K562 (cell line): Measurements from ENCODE around the gene DENND1A. TPM values are rescaled to one million over a fixed set of nuclear protein-coding genes. Genes with fewer than 3 reads are reported as not detected.

Source experiments
- ATAC-seq: fragments of 200-7000 bp; cut with Tn5 transposase; 3 replicates; pipeline ENCODE4 v1.9.1; 2020; ENCODE audit warnings: moderate library complexity
- Bru-seq: library from RNA; stranded (reverse); fragments of 400-500 nt; gene quantifications from one replicate; lab custom pipeline; 2021; lab: Mats Ljungman, UMichigan
- BruChase-seq, 2 experiments: library from RNA; stranded (reverse); fragments of 400-500 nt; gene quantifications; one replicate each; lab custom pipeline; 2021; lab: Mats Ljungman, UMichigan
- BruUV-seq: library from RNA; stranded (reverse); fragments of 400-500 nt; replicated peaks from 2 replicates; lab custom pipeline; 2021; lab: Mats Ljungman, UMichigan
- CTCF ChIA-PET: fragments of 300-600 bp; formaldehyde crosslinking; extraction: SDS; loops from one replicate; lab custom pipeline; 2021; ENCODE audit warnings: low intra/inter-chr PET ratio; lab: Yijun Ruan, JAX
- POLR2A ChIA-PET: fragments of 300-600, 350-650 bp; sonication (Branson Sonifier 250); formaldehyde crosslinking; extraction: SDS; loops from one replicate; lab custom pipeline; 2021; ENCODE audit warnings: antibody characterized with exemption, inconsistent platforms; lab: Yijun Ruan, JAX
- DNase-seq, 4 experiments: peaks; one replicate each; pipeline versions ENCODE4 v3.0.0 to v3.0.0-alpha.2; 2011 to 2018; ENCODE audit warnings: low spot score in 3 of 4, mixed read lengths in 3 of 4; ENCODE audit errors: extremely low read depth in 1 of 4
- FAIRE-seq: peaks from 2 replicates; lab custom pipeline; 2011; peaks lifted over from hg19 to GRCh38; lab: Jason Lieb, UNC
- H2AFZ ChIP-seq: 2 replicates; pipeline ENCODE4 v1.6.0; 2011; ENCODE audit warnings: low read depth, low read length, control low read depth, inconsistent platforms
- H3K27ac ChIP-seq: fragments of 200-600 bp; 3 replicates; pipeline ENCODE4 v1.8.0; 2011; ENCODE audit warnings: low read depth, mild to moderate bottlenecking, control low read depth, inconsistent platforms, low read length, moderate library complexity, mixed read lengths; ENCODE audit errors: extremely low read depth
- H3K27me3 ChIP-seq, 2 experiments: fragments of 300-600 bp in 1 of 2; 2 replicates in 1 of 2; 3 replicates in 1 of 2; pipeline versions ENCODE4 v1.6.0 to v1.8.0; 2011; ENCODE audit warnings: inconsistent platforms in 2 of 2, low read length in 2 of 2, mild to moderate bottlenecking in 1 of 2, mixed read lengths in 1 of 2, moderate library complexity in 1 of 2; ENCODE audit not compliant: control insufficient read depth in 2 of 2, insufficient read depth in 2 of 2
- H3K36me3 ChIP-seq: fragments of 300-600 bp; 3 replicates; pipeline ENCODE4 v1.8.0; 2011; ENCODE audit warnings: mild to moderate bottlenecking, low read length, inconsistent platforms; ENCODE audit not compliant: control insufficient read depth, insufficient read depth
- H3K4me1 ChIP-seq, 2 experiments: fragments of 200-600 bp in 1 of 2; replicated peaks in 1 of 2; 2 replicates in 1 of 2; 3 replicates in 1 of 2; pipeline versions ENCODE4 v1.5.1 to v1.8.0; 2011; ENCODE audit warnings: inconsistent platforms in 2 of 2, low read length in 2 of 2, mild to moderate bottlenecking in 1 of 2, mixed read lengths in 1 of 2, moderate library complexity in 1 of 2; ENCODE audit not compliant: control insufficient read depth in 2 of 2, insufficient read depth in 2 of 2
- H3K4me2 ChIP-seq: 2 replicates; pipeline ENCODE4 v1.6.1; 2011; ENCODE audit warnings: low read length, control low read depth, inconsistent platforms, mixed read lengths; ENCODE audit not compliant: insufficient read depth
- H3K4me3 ChIP-seq: fragments of 200-600 bp; sonication (generic), shearing (Covaris generic); 2 replicates; pipeline ENCODE4 v1.5.1; 2016; ENCODE audit warnings: control low read depth, inconsistent platforms
- H3K79me2 ChIP-seq: fragments of 200-600 bp; 3 replicates; pipeline ENCODE4 v1.8.0; 2011; ENCODE audit warnings: low read length, inconsistent platforms; ENCODE audit not compliant: control insufficient read depth, insufficient read depth
- H3K9ac ChIP-seq, 2 experiments: 2 replicates each; pipeline versions ENCODE4 v1.6.0 to v1.6.1; 2011; ENCODE audit warnings: low read depth in 2 of 2, low read length in 2 of 2, control low read depth in 1 of 2, inconsistent platforms in 1 of 2, mild to moderate bottlenecking in 1 of 2, mixed read lengths in 1 of 2; ENCODE audit not compliant: insufficient read depth in 1 of 2
- H3K9me1 ChIP-seq: one replicate; pipeline ENCODE4 v1.6.0; 2011; ENCODE audit warnings: inconsistent platforms, mild to moderate bottlenecking, low read length, moderate library complexity; ENCODE audit not compliant: control insufficient read depth, insufficient read depth
- H3K9me3 ChIP-seq: replicated peaks from 2 replicates; pipeline ENCODE4 v1.5.1; 2011; ENCODE audit warnings: low read depth, low read length, inconsistent platforms; ENCODE audit not compliant: control insufficient read depth, insufficient read depth
- H4K20me1 ChIP-seq: replicated peaks from 2 replicates; pipeline ENCODE4 v1.6.1; 2011; ENCODE audit warnings: low read length, inconsistent platforms, mixed read lengths; ENCODE audit not compliant: control insufficient read depth, insufficient read depth
- CHD2 ChIP-seq: IDR thresholded peaks from 2 replicates; pipeline ENCODE4 v1.6.1; 2011; ENCODE audit warnings: low read depth, low read length
- GABPA ChIP-seq: fragments of 200-800 bp; sonication (Bioruptor generic); conservative IDR thresholded peaks from 2 replicates; pipeline ENCODE4 v1.6.1; 2016; ENCODE audit warnings: low read depth, missing genetic modification characterization, missing compliant biosample characterization
- MAFK ChIP-seq: IDR thresholded peaks from 2 replicates; pipeline ENCODE4 v1.6.1; 2011; ENCODE audit warnings: low read length, improper control_type of control experiment
- POLR2A ChIP-seq: fragments of 450-650 bp; conservative IDR thresholded peaks from 2 replicates; pipeline ENCODE4 v1.6.1; 2016
- POLR2AphosphoS5 ChIP-seq: IDR thresholded peaks from 2 replicates; pipeline ENCODE4 v1.6.1; 2011; ENCODE audit warnings: mild to moderate bottlenecking, low read depth, low read length, moderate library complexity; ENCODE audit not compliant: control insufficient read depth, insufficient read depth
- TAF1 ChIP-seq: IDR thresholded peaks from 2 replicates; pipeline ENCODE4 v1.6.1; 2011; ENCODE audit warnings: mild to moderate bottlenecking, low read length, moderate library complexity; ENCODE audit not compliant: insufficient read depth, control insufficient read depth, severe bottlenecking; ENCODE audit errors: extremely low read depth
- WGBS: fragments of 100-300 bp; shearing (Covaris generic); methylation state at CpG from one replicate; pipeline ENCODE4 v1.1.6; 2016; ENCODE audit warnings: low coverage, mixed read lengths; ENCODE audit not compliant: insufficient coverage; ENCODE audit errors: missing lambda C conversion rate; 5-methylcytosine and 5-hydroxymethylcytosine counted together
- in situ Hi-C: fragments of 300-500 bp; cut with MboI; formaldehyde crosslinking; loops from 4 replicates; pipeline ENCODE4 v1.15.0; 2018; ENCODE audit warnings: inconsistent platforms, mixed read lengths
- intact Hi-C: fragments of 100-400 bp; cut with micrococcal nuclease; formaldehyde crosslinking; loops from 2 replicates; pipeline ENCODE4 v1.14.2; 2022
- long read RNA-seq, 3 experiments: library from polyadenylated mRNA in 2 of 3; library from RNA in 1 of 3; unstranded in 2 of 3; stranded (forward) in 1 of 3; transcript quantifications; one replicate each; pipeline ENCODE4 v2.0.0, GENCODE V29; 2019 to 2022
- polyA minus RNA-seq, 3 experiments: library from RNA; depleted of rRNA, polyadenylated mRNA; stranded (reverse); fragments of >200 nt; gene quantifications; 2 replicates each; pipeline ENCODE4 v1.2.3, GENCODE V29; 2011
- polyA plus RNA-seq, 8 experiments: library from polyadenylated mRNA; depleted of rRNA in 4 of 8; stranded (reverse) in 5 of 8; unstranded in 3 of 8; fragments of >200 nt; fragmentation: Nextera tagmentation in 2 of 8; fragmentation: Illumina TruSeq in 1 of 8; extraction: Ambion mirVana in 2 of 8; extraction: Trizol in 1 of 8; gene quantifications; 2 replicates each; pipeline versions ENCODE4 v1.2.1 to v1.2.3, GENCODE V29; 2011 to 2014; ENCODE audit warnings: inconsistent platforms in 1 of 8, missing spikeins in 1 of 8
- total RNA-seq, 7 experiments: library from RNA; depleted of rRNA in 6 of 7; stranded (reverse); fragments of >200 nt in 6 of 7; fragmentation: Illumina TruSeq in 2 of 7; extraction: Trizol in 2 of 7; gene quantifications; 2 replicates each; pipeline versions ENCODE4 v1.2.1 to v1.2.3, GENCODE V29; 2011 to 2021; ENCODE audit warnings: low replicate concordance in 1 of 7
- TF ChIP-seq, protein P1 (sequence below): fragments of 450-650 bp; IDR thresholded peaks from one replicate; pipeline ENCODE4 v1.6.1; 2018; ENCODE audit warnings: mild to moderate bottlenecking, moderate library complexity; ENCODE audit not compliant: partially characterized antibody

The DENND1A gene, protein sequence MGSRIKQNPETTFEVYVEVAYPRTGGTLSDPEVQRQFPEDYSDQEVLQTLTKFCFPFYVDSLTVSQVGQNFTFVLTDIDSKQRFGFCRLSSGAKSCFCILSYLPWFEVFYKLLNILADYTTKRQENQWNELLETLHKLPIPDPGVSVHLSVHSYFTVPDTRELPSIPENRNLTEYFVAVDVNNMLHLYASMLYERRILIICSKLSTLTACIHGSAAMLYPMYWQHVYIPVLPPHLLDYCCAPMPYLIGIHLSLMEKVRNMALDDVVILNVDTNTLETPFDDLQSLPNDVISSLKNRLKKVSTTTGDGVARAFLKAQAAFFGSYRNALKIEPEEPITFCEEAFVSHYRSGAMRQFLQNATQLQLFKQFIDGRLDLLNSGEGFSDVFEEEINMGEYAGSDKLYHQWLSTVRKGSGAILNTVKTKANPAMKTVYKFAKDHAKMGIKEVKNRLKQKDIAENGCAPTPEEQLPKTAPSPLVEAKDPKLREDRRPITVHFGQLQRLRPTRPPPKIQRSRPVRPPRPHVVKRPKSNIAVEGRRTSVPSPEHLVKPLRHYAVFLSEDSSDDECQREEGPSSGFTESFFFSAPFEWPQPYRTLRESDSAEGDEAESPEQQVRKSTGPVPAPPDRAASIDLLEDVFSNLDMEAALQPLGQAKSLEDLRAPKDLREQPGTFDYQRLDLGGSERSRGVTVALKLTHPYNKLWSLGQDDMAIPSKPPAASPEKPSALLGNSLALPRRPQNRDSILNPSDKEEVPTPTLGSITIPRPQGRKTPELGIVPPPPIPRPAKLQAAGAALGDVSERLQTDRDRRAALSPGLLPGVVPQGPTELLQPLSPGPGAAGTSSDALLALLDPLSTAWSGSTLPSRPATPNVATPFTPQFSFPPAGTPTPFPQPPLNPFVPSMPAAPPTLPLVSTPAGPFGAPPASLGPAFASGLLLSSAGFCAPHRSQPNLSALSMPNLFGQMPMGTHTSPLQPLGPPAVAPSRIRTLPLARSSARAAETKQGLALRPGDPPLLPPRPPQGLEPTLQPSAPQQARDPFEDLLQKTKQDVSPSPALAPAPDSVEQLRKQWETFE
- total RNA-seq (2011; cell fraction: chromatin; rRNA removed; ENCODE audit: low replicate concordance), result 113 and 184 TPM in 2 replicates
- total RNA-seq (2011; cell fraction: nucleolus; rRNA removed), result 47.5 and 54.5 TPM in 2 replicates
- 95.0 and 115 TPM in 2 replicates for total RNA-seq (2011; cell fraction: nucleoplasm; rRNA removed)
- total RNA-seq (2014; rRNA removed) (15.6 and 15.7 TPM in 2 replicates), total RNA-seq (2014; rRNA removed; fragmentation: Illumina TruSeq; extraction: Trizol) (12.8 and 13.3 TPM in 2 replicates), total RNA-seq (2015; rRNA removed; fragmentation: Illumina TruSeq; extraction: Trizol) (10.2 and 12.7 TPM in 2 replicates), total RNA-seq (2021) (27.9 and 28.5 TPM in 2 replicates), polyA plus RNA-seq (2011; rRNA removed) (29.5 and 41.9 TPM in 2 replicates), polyA plus RNA-seq (2014; fragmentation: Illumina TruSeq; extraction: Trizol) (19.1 and 25.8 TPM in 2 replicates), polyA plus RNA-seq (2014; fragmentation: Nextera tagmentation; extraction: Ambion mirVana) (1 to 10 TPM; 7.6 to 7.7 TPM), polyA plus RNA-seq (2014; rRNA removed) (17.3 and 22.7 TPM in 2 replicates), polyA minus RNA-seq (2011; rRNA and poly(A)+ RNA removed) (38.7 and 44.7 TPM in 2 replicates), Bru-seq, nascent RNA (percentile 70 among the genes with signal in this experiment), BruChase-seq, experiment 1, labeled RNA remaining after a 2-hour chase (percentile 69 among the genes with signal in this experiment), BruChase-seq, experiment 2, labeled RNA remaining after a 6-hour chase (percentile 67 among the genes with signal in this experiment)
- polyA plus RNA-seq (2011; cell fraction: cytosol; rRNA removed), result 52.6 and 55.0 TPM in 2 replicates
- polyA plus RNA-seq (2011; cell fraction: nucleus; rRNA removed), result 45.9 and 63.9 TPM in 2 replicates
- 20.1 and 23.6 TPM in 2 replicates for polyA plus RNA-seq (2012)
- polyA minus RNA-seq (2011; cell fraction: cytosol; rRNA and poly(A)+ RNA removed), result 22.0 and 34.3 TPM in 2 replicates
- polyA minus RNA-seq (2011; cell fraction: nucleus; rRNA and poly(A)+ RNA removed), result 28.7 and 29.8 TPM in 2 replicates
- long read RNA-seq, experiment 1, transcript DENND1A-202 (21 exons, 3,612 nt), result major isoform, 18 of 68 reads
- long read RNA-seq, experiment 1, partial matches to known transcripts, result 6 of 68 reads
- long read RNA-seq, experiment 1, other reads (novel, unspliced or antisense), result 44 of 68 reads
- long read RNA-seq, experiment 2, partial matches to known transcripts, result 3 of 20 reads
- long read RNA-seq, experiment 2, other reads (novel, unspliced or antisense), result 14 of 20 reads
- long read RNA-seq, experiment 3, partial matches to known transcripts, result 2 of 10 reads
- long read RNA-seq, experiment 3, other reads (novel, unspliced or antisense), result 5 of 10 reads

DNA sequence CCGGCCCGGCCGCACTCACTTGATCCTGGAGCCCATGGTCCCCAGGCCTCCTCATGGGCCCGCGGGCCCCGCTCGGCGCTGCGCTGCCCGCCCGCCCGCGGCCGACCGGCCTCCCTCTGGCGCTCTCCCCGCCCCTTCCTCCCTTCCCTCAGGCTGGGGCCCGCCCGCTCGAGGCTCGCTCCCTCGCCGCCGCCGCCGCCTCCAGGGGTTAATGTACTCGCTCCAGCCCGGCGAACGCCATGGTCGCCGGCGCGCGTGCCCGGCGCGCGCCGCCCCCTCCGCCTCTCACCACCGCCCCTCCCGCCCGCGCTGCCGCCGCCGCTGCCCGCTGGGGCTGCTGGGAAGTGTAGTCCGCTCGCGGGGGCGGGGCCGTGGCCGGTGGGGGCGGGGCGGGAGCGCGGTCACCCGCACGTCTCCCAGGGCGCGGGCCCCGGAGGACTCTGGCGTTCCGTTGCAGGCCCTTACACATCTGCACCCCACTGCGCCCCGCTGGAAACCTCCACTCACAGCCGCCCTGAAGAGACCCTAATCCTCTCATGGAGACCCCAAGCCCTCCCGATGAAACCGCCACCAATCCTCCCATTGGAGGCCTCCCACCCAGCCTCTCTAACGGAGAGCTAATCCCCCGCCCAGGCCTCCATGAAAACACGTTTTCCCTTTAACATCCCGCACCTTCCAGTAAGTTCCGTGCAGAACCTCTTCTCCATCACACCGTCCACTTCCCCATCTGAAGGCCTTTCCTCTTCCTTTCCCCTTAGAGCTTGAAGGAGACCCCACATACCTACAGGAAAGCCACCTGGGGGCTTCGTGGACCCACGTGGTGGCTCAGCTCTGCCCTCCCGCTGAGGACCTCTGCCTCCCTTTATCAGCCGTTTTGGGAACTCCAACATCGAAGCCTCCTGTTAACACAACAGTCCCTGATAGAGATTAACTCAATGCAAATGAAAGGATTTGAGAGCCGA is at the start of gene DENND1A:
Gene DENND1A (minus strand): TSS at position 257 of the 962 bp plus-strand sequence. CDS start 221 bp downstream, at position 36.
- FAIRE-seq (peak; percentile 56), ATAC-seq (peak; percentile 93), DNase-seq (peak; percentile 95 to 98 (median 97))
- H3K36me3 ChIP-seq, result peaks cover 13% of the 10 kb centered on the region; the same call in 2 of the 3 replicates
- H3K79me2 ChIP-seq, result peaks cover 41% of the 10 kb centered on the region
- POLR2A ChIA-PET, result interaction anchor here (0.6 to 2.7 kb wide), 2 partner anchors 11 to 107 kb away, joined by 3 to 10 read pairs; no protein-coding TSS in a partner anchor
- peaks cover 5 to 23% of the 10 kb centered on the region in 2 experiments for H3K4me1 ChIP-seq
- no TSS peak for BruUV-seq
- peak within 1 kb of the TSS; percentile 96 for H2AFZ ChIP-seq
- peak within 1 kb of the TSS; percentile 92 for H3K4me2 ChIP-seq
- no peaks in the 10 kb centered on the region for H3K9me1 ChIP-seq
- H4K20me1 ChIP-seq, result peaks cover 18% of the 10 kb centered on the region; the same call in 1 of the 2 replicates
- H3K27me3 ChIP-seq, result no peaks in the 10 kb centered on the region
- no peaks in the 10 kb centered on the region for H3K9me3 ChIP-seq
- H3K27ac ChIP-seq, result peak within 1 kb of the TSS; percentile 66
- H3K4me3 ChIP-seq, result peak within 1 kb of the TSS; percentile 72
- in situ Hi-C loops, result no loop called here
- CTCF ChIA-PET, result no interaction called here
- 18% methylated on average over 19 of the region's 83 CpGs for WGBS
- intact Hi-C loops, result loop anchor here (10.0 kb wide), 1 partner anchor 95 kb away; no protein-coding TSS in a partner anchor
- peak within 1 kb of the TSS; percentile 69 to 86 for H3K9ac ChIP-seq
- peak; percentile 84 for TF ChIP-seq TAF1
- no peak for TF ChIP-seq CHD2
- peak; percentile 74 for TF ChIP-seq POLR2A
- TF ChIP-seq, protein P1, sequence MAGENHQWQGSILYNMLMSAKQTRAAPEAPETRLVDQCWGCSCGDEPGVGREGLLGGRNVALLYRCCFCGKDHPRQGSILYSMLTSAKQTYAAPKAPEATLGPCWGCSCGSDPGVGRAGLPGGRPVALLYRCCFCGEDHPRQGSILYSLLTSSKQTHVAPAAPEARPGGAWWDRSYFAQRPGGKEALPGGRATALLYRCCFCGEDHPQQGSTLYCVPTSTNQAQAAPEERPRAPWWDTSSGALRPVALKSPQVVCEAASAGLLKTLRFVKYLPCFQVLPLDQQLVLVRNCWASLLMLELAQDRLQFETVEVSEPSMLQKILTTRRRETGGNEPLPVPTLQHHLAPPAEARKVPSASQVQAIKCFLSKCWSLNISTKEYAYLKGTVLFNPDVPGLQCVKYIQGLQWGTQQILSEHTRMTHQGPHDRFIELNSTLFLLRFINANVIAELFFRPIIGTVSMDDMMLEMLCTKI, result no peak
- peak; percentile 45; the same call in 1 of the 2 replicates for TF ChIP-seq POLR2AphosphoS5
- TF ChIP-seq MAFK, result no peak
- peak; percentile 60 for TF ChIP-seq GABPA
